Osteoblast (primary cell): ENCODE measurements around the gene TXLNA. TPM values are rescaled to one million over a fixed set of nuclear protein-coding genes. Genes with fewer than 3 reads are reported as not detected.

Experiments
- DNase-seq: peaks from one replicate; pipeline ENCODE4 v3.0.0; 2011; ENCODE audit warnings: low spot score, mixed read lengths; ENCODE audit not compliant: insufficient read length; ENCODE audit errors: missing footprints
- H2AFZ ChIP-seq: 2 replicates; pipeline ENCODE4 v1.6.0; 2011; ENCODE audit warnings: mild to moderate bottlenecking, low read length
- H3K27ac ChIP-seq: 2 replicates; pipeline ENCODE4 v1.5.1; 2011; ENCODE audit warnings: mild to moderate bottlenecking, low read depth, low read length, moderate library complexity
- H3K27me3 ChIP-seq: 2 replicates; pipeline ENCODE4 v1.6.0; 2012; ENCODE audit warnings: mild to moderate bottlenecking, control low read depth, inconsistent platforms, low read length, moderate library complexity; ENCODE audit not compliant: insufficient read depth
- H3K36me3 ChIP-seq: 2 replicates; pipeline ENCODE4 v1.5.1; 2011; ENCODE audit warnings: mild to moderate bottlenecking, low read length, control low read depth, moderate library complexity; ENCODE audit not compliant: insufficient read depth
- H3K4me1 ChIP-seq: 2 replicates; pipeline ENCODE4 v1.5.1; 2011; ENCODE audit warnings: mild to moderate bottlenecking, low read length, control low read depth, moderate library complexity; ENCODE audit not compliant: insufficient read depth
- H3K4me2 ChIP-seq: 2 replicates; pipeline ENCODE4 v1.6.0; 2011; ENCODE audit warnings: mild to moderate bottlenecking, low read length; ENCODE audit not compliant: insufficient read depth
- H3K4me3 ChIP-seq: fragments of 200-600 bp; sonication (generic); 3 replicates; pipeline ENCODE4 v1.5.1; 2012; ENCODE audit warnings: mild to moderate bottlenecking, low read length, inconsistent platforms; ENCODE audit not compliant: insufficient read depth
- H3K79me2 ChIP-seq: 2 replicates; pipeline ENCODE4 v1.6.0; 2012; ENCODE audit warnings: mild to moderate bottlenecking, low read length, control low read depth, inconsistent platforms; ENCODE audit not compliant: insufficient read depth
- H3K9me3 ChIP-seq: 2 replicates; pipeline ENCODE4 v1.5.1; 2011; ENCODE audit warnings: low read depth, low read length, control low read depth
- H4K20me1 ChIP-seq: 2 replicates; pipeline ENCODE4 v1.6.0; 2012; ENCODE audit warnings: mild to moderate bottlenecking, low read length, control low read depth; ENCODE audit not compliant: insufficient read depth
- CTCF ChIP-seq: IDR thresholded peaks from 2 replicates; pipeline ENCODE4 v1.5.1; 2011; ENCODE audit warnings: mild to moderate bottlenecking, low read depth, low read length, moderate library complexity; ENCODE audit errors: extremely low read depth
- total RNA-seq: library from RNA; depleted of rRNA; stranded (reverse); fragments of >200 nt; gene quantifications from 2 replicates; pipeline ENCODE4 v1.2.3, GENCODE V29; 2012

The TXLNA gene
- total RNA-seq, 1 donor = 136 TPM

DNA sequence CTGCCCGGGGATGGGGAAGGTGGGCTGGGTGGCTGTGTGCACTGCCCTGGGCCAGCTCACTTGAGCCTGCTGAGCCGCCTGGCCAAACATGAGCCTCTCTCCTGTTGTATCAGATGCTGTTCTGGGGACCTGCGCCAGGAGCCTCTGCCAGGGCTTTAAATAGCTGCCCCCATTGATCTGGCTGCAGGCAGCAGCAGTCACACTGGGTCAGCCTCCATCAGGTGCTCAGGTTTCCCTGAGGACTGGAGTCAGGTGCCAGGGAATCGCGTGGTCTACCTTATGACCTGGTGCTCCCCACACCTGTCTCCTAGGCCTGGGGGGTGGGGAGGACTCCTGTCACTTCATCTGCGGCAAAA lies 20.2 kb downstream of the TXLNA start:
- Histone ChIP-seq H3K4me1 (peaks cover 34% of the 10 kb centered on the region), H3K79me2 (no peaks in the 10 kb centered on the region), H2AFZ (no peak overlapping the region), H3K27ac (peak overlapping the region; percentile 99), H3K4me3 (peak overlapping the region; percentile 86), H3K27me3 (no peaks in the 10 kb centered on the region), H4K20me1 (peaks cover 22% of the 10 kb centered on the region), H3K9me3 (no peaks in the 10 kb centered on the region), H3K4me2 (peak overlapping the region; percentile 99), H3K36me3 (peaks cover 48% of the 10 kb centered on the region)
- no peak for TF ChIP-seq CTCF
- peak; percentile 45 for DNase-seq

DNA sequence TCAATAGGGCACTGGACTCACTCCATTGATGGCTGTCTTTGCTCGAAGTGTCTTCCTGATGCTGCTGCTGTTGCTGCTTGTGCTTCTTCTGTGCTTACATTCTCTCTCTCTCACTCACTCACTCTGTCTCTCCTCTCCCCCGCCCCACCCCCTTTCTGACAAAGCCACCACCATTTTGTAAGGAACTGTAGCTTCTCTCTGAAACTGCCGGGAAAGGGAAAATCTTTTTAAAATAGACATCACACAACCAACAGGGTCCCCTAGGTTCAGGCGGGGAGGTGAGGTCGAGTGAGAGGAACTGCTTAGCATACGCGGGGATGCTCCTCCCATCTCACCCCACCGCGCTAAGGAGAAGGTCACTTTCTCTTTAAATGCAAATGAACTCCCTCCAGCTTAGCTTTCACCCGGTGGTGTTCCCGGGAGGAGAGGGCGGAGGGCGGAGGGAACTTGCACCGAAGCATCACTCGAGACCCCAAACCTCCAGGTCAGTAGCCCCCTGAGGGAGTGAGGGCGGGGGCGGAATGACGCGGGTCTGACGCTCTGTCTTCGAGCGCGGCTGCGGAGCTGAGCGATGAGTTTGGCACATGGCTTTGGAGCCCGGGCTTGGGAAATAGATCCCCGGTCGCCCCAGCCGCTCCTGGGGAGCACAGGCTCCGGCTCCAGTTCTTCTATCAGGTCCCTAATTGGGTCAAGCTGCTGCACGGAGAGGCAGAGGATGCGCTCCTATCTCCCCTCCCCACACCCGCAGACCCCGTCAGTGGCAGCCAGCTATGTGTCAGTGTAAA lies 20.9 kb downstream of the TXLNA start, which contains the start of gene CCDC28B:
Gene CCDC28B (plus strand): TSS at position 370 of the 785 bp plus-strand sequence. CDS start 1,341 bp downstream, outside the sequence.
- Histone ChIP-seq H3K9me3 (no peaks in the 10 kb centered on the region), H3K27me3 (no peaks in the 10 kb centered on the region), H3K4me2 (peak within 1 kb of the TSS; percentile 99), H3K4me3 (peak within 1 kb of the TSS; percentile 86), H4K20me1 (peaks cover 21% of the 10 kb centered on the region), H3K4me1 (peaks cover 38% of the 10 kb centered on the region), H2AFZ (peak within 1 kb of the TSS; percentile 79), H3K27ac (peak within 1 kb of the TSS; percentile 99), H3K79me2 (no peaks in the 10 kb centered on the region), H3K36me3 (peaks cover 41% of the 10 kb centered on the region)
- no peak for TF ChIP-seq CTCF
- DNase-seq = peak; percentile 96

- H4K20me1 ChIP-seq = peaks cover 16% of the 10 kb centered on the region
- peaks cover 41% of the 10 kb centered on the region for H3K4me1 ChIP-seq
- H3K36me3 ChIP-seq = peaks cover 33% of the 10 kb centered on the region
- DNase-seq = peak; percentile 84
- H2AFZ ChIP-seq = peak overlapping the region; percentile 66
- peak overlapping the region; percentile 86 for H3K4me3 ChIP-seq
- peaks cover 5% of the 10 kb centered on the region for H3K79me2 ChIP-seq
- peak overlapping the region; percentile 99 for H3K4me2 ChIP-seq
- no peak for TF ChIP-seq CTCF
- H3K27ac ChIP-seq = peak overlapping the region; percentile 99
- H3K9me3 ChIP-seq = no peaks in the 10 kb centered on the region
- H3K27me3 ChIP-seq = no peaks in the 10 kb centered on the region
Observed at GRCh38 chr1:32201011-32201855, 21.8 kb downstream of the TXLNA start.

- Histone ChIP-seq H3K9me3 (no peaks in the 10 kb centered on the region), H3K27ac (peak overlapping the region; percentile 89)
Observed at GRCh38 chr1:32204943-32205361, 25.5 kb downstream of the TXLNA start.

More at GRCh38 chr1:32204943-32205361, 25.5 kb downstream of the TXLNA start:
- peak overlapping the region; percentile 99 for H3K4me2 ChIP-seq
- H3K79me2 ChIP-seq = peaks cover 8% of the 10 kb centered on the region
- DNase-seq = peak; percentile 71
- H3K4me1 ChIP-seq = peaks cover 30% of the 10 kb centered on the region
- H3K27me3 ChIP-seq = no peaks in the 10 kb centered on the region
- peak overlapping the region; percentile 92 for H3K4me3 ChIP-seq
- H2AFZ ChIP-seq = peak overlapping the region; percentile 32
- no peak for TF ChIP-seq CTCF
- H4K20me1 ChIP-seq = no peaks in the 10 kb centered on the region
- H3K36me3 ChIP-seq = peaks cover 4% of the 10 kb centered on the region
